ENCODE data around the gene ID2.
"Not testable (repeated sequence)": the region's sequence is repeated elsewhere in the genome, so short reads cannot be mapped to it uniquely, and the experiment has no call there.

GRCh38 chr2:8729101-8729500, 47.2 kb downstream of the ID2 start:
- TF ChIP-seq CTCF (IDR thresholded peaks at IDR 0.05); ZFX (IDR thresholded peaks at IDR 0.05; ENCODE audit: borderline replicate concordance): not testable (repeated sequence)

Data from 22Rv1 (cell line).